Measurements from ENCODE around the gene IPO9.

IPO9 gene

GRCh38 chr1:201904579-201904978, 75.6 kb downstream of the IPO9 start:
- no peak for DNase-seq (ENCODE audit: low spot score)
- Mint-ChIP-seq H3K4me3 (no peak overlapping the region), H3K9me3 (no peaks in the 10 kb centered on the region), H3K27me3 (ENCODE audit: low read depth) (peaks cover 5% of the 10 kb centered on the region), H3K4me1 (ENCODE audit: low read depth) (peaks cover 4% of the 10 kb centered on the region), H3K36me3 (ENCODE audit: low read depth) (no peaks in the 10 kb centered on the region), H3K27ac (no peak overlapping the region)

GRCh38 chr1:201905234-201905890, 76.4 kb downstream of the IPO9 start:
- Mint-ChIP-seq H3K36me3 (ENCODE audit: low read depth) (no peaks in the 10 kb centered on the region), H3K27ac (no peak overlapping the region), H3K27me3 (ENCODE audit: low read depth) (peaks cover under 1% of the 10 kb centered on the region), H3K4me3 (no peak overlapping the region), H3K9me3 (no peaks in the 10 kb centered on the region), H3K4me1 (ENCODE audit: low read depth) (peaks cover 4% of the 10 kb centered on the region)
- no peak for DNase-seq (ENCODE audit: low spot score)

GRCh38 chr1:201906336-201906735, 77.4 kb downstream of the IPO9 start:
- Mint-ChIP-seq H3K4me1 (ENCODE audit: low read depth) (peaks cover 4% of the 10 kb centered on the region), H3K4me3 (no peak overlapping the region), H3K27me3 (ENCODE audit: low read depth) (no peaks in the 10 kb centered on the region), H3K9me3 (no peaks in the 10 kb centered on the region), H3K27ac (no peak overlapping the region), H3K36me3 (ENCODE audit: low read depth) (no peaks in the 10 kb centered on the region)
- DNase-seq (ENCODE audit: low spot score) = no peak

GRCh38 chr1:201907621-201908020, 78.7 kb downstream of the IPO9 start:
- Mint-ChIP-seq H3K4me3 (no peak overlapping the region), H3K27ac (no peak overlapping the region), H3K9me3 (no peaks in the 10 kb centered on the region), H3K4me1 (ENCODE audit: low read depth) (peaks cover 4% of the 10 kb centered on the region), H3K36me3 (ENCODE audit: low read depth) (no peaks in the 10 kb centered on the region), H3K27me3 (ENCODE audit: low read depth) (no peaks in the 10 kb centered on the region)
- no peak for DNase-seq (ENCODE audit: low spot score)

- Mint-ChIP-seq H3K4me3 (no peak overlapping the region), H3K27me3 (ENCODE audit: low read depth) (peaks cover 4% of the 10 kb centered on the region), H3K27ac (no peak overlapping the region), H3K36me3 (ENCODE audit: low read depth) (no peaks in the 10 kb centered on the region), H3K4me1 (ENCODE audit: low read depth) (no peaks in the 10 kb centered on the region), H3K9me3 (no peaks in the 10 kb centered on the region)
- no peak for DNase-seq (ENCODE audit: low spot score)
These were observed 83.0 kb downstream of the IPO9 start for GRCh38 chr1:201911826-201912571.

- Mint-ChIP-seq H3K4me3 (no peak overlapping the region), H3K27ac (no peak overlapping the region), H3K27me3 (ENCODE audit: low read depth) (peaks cover 4% of the 10 kb centered on the region), H3K36me3 (ENCODE audit: low read depth) (no peaks in the 10 kb centered on the region), H3K9me3 (no peaks in the 10 kb centered on the region), H3K4me1 (ENCODE audit: low read depth) (no peaks in the 10 kb centered on the region)
- DNase-seq (ENCODE audit: low spot score) = no peak
These were observed 83.9 kb downstream of the IPO9 start for GRCh38 chr1:201912832-201913231.

- Mint-ChIP-seq H3K4me3 (no peak overlapping the region), H3K36me3 (ENCODE audit: low read depth) (no peaks in the 10 kb centered on the region), H3K4me1 (ENCODE audit: low read depth) (no peaks in the 10 kb centered on the region), H3K27me3 (ENCODE audit: low read depth) (peaks cover 13% of the 10 kb centered on the region), H3K27ac (no peak overlapping the region), H3K9me3 (no peaks in the 10 kb centered on the region)
- no peak for DNase-seq (ENCODE audit: low spot score)
These were observed 85.7 kb downstream of the IPO9 start for GRCh38 chr1:201914456-201915235.

GRCh38 chr1:201916649-201917249, 87.8 kb downstream of the IPO9 start:
- Mint-ChIP-seq H3K9me3 (no peaks in the 10 kb centered on the region), H3K4me1 (ENCODE audit: low read depth) (no peaks in the 10 kb centered on the region)
- no peak for DNase-seq (ENCODE audit: low spot score)

GRCh38 chr1:201917362-201918033, 88.5 kb downstream of the IPO9 start:
- Mint-ChIP-seq H3K4me3 (no peak overlapping the region), H3K36me3 (ENCODE audit: low read depth) (no peaks in the 10 kb centered on the region), H3K9me3 (no peaks in the 10 kb centered on the region), H3K27me3 (ENCODE audit: low read depth) (peaks cover 15% of the 10 kb centered on the region), H3K27ac (no peak overlapping the region), H3K4me1 (ENCODE audit: low read depth) (no peaks in the 10 kb centered on the region)
- no peak for DNase-seq (ENCODE audit: low spot score)

More at GRCh38 chr1:201916649-201917249, 87.8 kb downstream of the IPO9 start:
- no peaks in the 10 kb centered on the region for H3K36me3 Mint-ChIP-seq (ENCODE audit: low read depth)
- H3K27ac Mint-ChIP-seq = no peak overlapping the region
- H3K4me3 Mint-ChIP-seq = no peak overlapping the region
- peaks cover 15% of the 10 kb centered on the region for H3K27me3 Mint-ChIP-seq (ENCODE audit: low read depth)

- Mint-ChIP-seq H3K36me3 (ENCODE audit: low read depth) (no peaks in the 10 kb centered on the region), H3K4me3 (no peak overlapping the region), H3K4me1 (ENCODE audit: low read depth) (no peaks in the 10 kb centered on the region), H3K9me3 (no peaks in the 10 kb centered on the region), H3K27ac (no peak overlapping the region), H3K27me3 (ENCODE audit: low read depth) (peaks cover 15% of the 10 kb centered on the region)
- no peak for DNase-seq (ENCODE audit: low spot score)
These were observed 89.4 kb downstream of the IPO9 start for GRCh38 chr1:201918343-201918742.

- H3K4me3 Mint-ChIP-seq = no peak overlapping the region
- no peaks in the 10 kb centered on the region for H3K36me3 Mint-ChIP-seq (ENCODE audit: low read depth)
- no peaks in the 10 kb centered on the region for H3K9me3 Mint-ChIP-seq
- H3K27ac Mint-ChIP-seq = no peak overlapping the region
- DNase-seq (ENCODE audit: low spot score) = no peak
- H3K4me1 Mint-ChIP-seq (ENCODE audit: low read depth) = no peaks in the 10 kb centered on the region
- H3K27me3 Mint-ChIP-seq (ENCODE audit: low read depth) = peaks cover 19% of the 10 kb centered on the region
These were observed 93.1 kb downstream of the IPO9 start for GRCh38 chr1:201921952-201922558.

- H3K27ac Mint-ChIP-seq = no peak overlapping the region
- H3K27me3 Mint-ChIP-seq (ENCODE audit: low read depth) = peaks cover 11% of the 10 kb centered on the region
- H3K4me1 Mint-ChIP-seq (ENCODE audit: low read depth) = no peaks in the 10 kb centered on the region
- no peak for DNase-seq (ENCODE audit: low spot score)
- H3K4me3 Mint-ChIP-seq = no peak overlapping the region
- H3K9me3 Mint-ChIP-seq = no peaks in the 10 kb centered on the region
- H3K36me3 Mint-ChIP-seq (ENCODE audit: low read depth) = no peaks in the 10 kb centered on the region
These were observed 96.3 kb downstream of the IPO9 start for GRCh38 chr1:201925301-201925567.

GRCh38 chr1:201925981-201926645, 97.2 kb downstream of the IPO9 start:
- DNase-seq (ENCODE audit: low spot score) = no peak
- H3K4me3 Mint-ChIP-seq = no peak overlapping the region
- peaks cover 8% of the 10 kb centered on the region for H3K27me3 Mint-ChIP-seq (ENCODE audit: low read depth)
- no peaks in the 10 kb centered on the region for H3K9me3 Mint-ChIP-seq
- no peaks in the 10 kb centered on the region for H3K36me3 Mint-ChIP-seq (ENCODE audit: low read depth)
- H3K27ac Mint-ChIP-seq = no peak overlapping the region
- no peaks in the 10 kb centered on the region for H3K4me1 Mint-ChIP-seq (ENCODE audit: low read depth)

All from T-helper 2 cell treated with Interferon-gamma antibody and Interleukin-4, amounts not matched to agents 5 μg/mL and 100 μg/mL, for 36 hours (primary cell).